Thyroid gland (tissue), 4 donors: ENCODE data around the gene ACACB. TPM values are rescaled to one million over a fixed set of nuclear protein-coding genes. Genes with fewer than 3 reads are reported as not detected.

Experiments used
- DNase-seq, 2 donors: peaks; one replicate each; pipeline ENCODE4 v3.0.0-alpha.2; 2019
- H3K27ac ChIP-seq, 3 donors: fragments of 200-600 bp; sonication (generic); 1 replicate in 2 of 3; 2 replicates in 1 of 3; pipeline ENCODE4 v1.5.1; 2016 to 2019; ENCODE audit warnings: mild to moderate bottlenecking in 1 of 3, moderate library complexity in 1 of 3
- H3K27me3 ChIP-seq: fragments of 200-600 bp; sonication (generic); one replicate; pipeline ENCODE4 v1.5.1; 2019
- H3K36me3 ChIP-seq, 2 donors: fragments of 200-600 bp; sonication (generic); one replicate each; pipeline ENCODE4 v1.5.1; 2016 to 2019
- H3K4me1 ChIP-seq, 2 donors: fragments of 200-600 bp; sonication (generic); one replicate each; pipeline ENCODE4 v1.5.1; 2017 to 2019
- H3K4me3 ChIP-seq, 3 donors: fragments of 200-600 bp; sonication (generic); replicated peaks in 1 of 3; 1 replicate in 2 of 3; 2 replicates in 1 of 3; pipeline ENCODE4 v1.5.1; 2016; ENCODE audit warnings: mild to moderate bottlenecking in 1 of 3
- H3K9me3 ChIP-seq: fragments of 200-600 bp; sonication (generic); one replicate; pipeline ENCODE4 v1.5.1; 2017
- POLR2A ChIP-seq, 2 donors: fragments of 450-650 bp; IDR thresholded peaks; one replicate each; pipeline ENCODE4 v1.6.1; 2017; ENCODE audit warnings: antibody characterized with exemption in 2 of 2, mild to moderate bottlenecking in 2 of 2, moderate library complexity in 1 of 2
- WGBS, 2 donors: methylation state at CpG; one replicate each; pipeline ENCODE4 v1.1.5; 2017; 5-methylcytosine and 5-hydroxymethylcytosine counted together
- intact Hi-C: fragments of 100-400 bp; cut with DNase I; formaldehyde crosslinking; loops from one replicate; pipeline ENCODE4 v1.15.1; 2023
- total RNA-seq, 4 donors: library from RNA; depleted of rRNA; stranded (reverse); fragments of >200 nt; gene quantifications; one replicate each; pipeline ENCODE4 v1.2.3, GENCODE V29; 2016
- TF ChIP-seq, protein P1 (sequence below), 6 experiments: fragments of 200-600 bp in 3 of 6; fragments of 450-650 bp in 3 of 6; sonication (generic) in 3 of 6; IDR thresholded peaks; one replicate each; pipeline ENCODE4 v1.5.1; 2016 to 2019; ENCODE audit warnings: antibody characterized with exemption in 6 of 6, mild to moderate bottlenecking in 2 of 6, inconsistent platforms in 1 of 6, moderate library complexity in 1 of 6

ACACB gene
- total RNA-seq, 4 donors from 2014 or later, result 115 to 178 (median 140) TPM

DNA sequence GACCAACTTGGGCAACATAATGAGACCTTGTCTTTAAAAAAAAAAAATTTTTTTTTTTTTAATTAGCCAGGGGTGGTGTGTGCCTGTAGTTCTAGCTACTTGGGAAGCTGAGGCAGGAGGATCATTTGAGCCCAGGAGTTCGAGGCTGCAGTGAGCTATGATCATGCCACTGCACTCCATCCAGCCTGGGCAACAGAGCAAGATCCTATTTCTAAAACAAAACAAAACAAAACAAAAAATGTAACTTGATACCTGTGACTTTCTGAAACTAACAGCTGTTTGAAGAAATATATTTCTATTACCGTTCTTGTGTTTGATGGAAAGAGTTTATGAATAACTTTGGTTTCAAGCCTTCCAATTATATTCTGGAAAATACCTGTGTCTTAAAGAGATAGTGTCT, 1.7 kb upstream of the ACACB start:
- H3K27me3 ChIP-seq, result no peaks in the 10 kb centered on the region
- peaks cover 66 to 87% of the 10 kb centered on the region in 2 donors for H3K4me1 ChIP-seq
- TF ChIP-seq, protein P1, sequence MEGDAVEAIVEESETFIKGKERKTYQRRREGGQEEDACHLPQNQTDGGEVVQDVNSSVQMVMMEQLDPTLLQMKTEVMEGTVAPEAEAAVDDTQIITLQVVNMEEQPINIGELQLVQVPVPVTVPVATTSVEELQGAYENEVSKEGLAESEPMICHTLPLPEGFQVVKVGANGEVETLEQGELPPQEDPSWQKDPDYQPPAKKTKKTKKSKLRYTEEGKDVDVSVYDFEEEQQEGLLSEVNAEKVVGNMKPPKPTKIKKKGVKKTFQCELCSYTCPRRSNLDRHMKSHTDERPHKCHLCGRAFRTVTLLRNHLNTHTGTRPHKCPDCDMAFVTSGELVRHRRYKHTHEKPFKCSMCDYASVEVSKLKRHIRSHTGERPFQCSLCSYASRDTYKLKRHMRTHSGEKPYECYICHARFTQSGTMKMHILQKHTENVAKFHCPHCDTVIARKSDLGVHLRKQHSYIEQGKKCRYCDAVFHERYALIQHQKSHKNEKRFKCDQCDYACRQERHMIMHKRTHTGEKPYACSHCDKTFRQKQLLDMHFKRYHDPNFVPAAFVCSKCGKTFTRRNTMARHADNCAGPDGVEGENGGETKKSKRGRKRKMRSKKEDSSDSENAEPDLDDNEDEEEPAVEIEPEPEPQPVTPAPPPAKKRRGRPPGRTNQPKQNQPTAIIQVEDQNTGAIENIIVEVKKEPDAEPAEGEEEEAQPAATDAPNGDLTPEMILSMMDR (IDR thresholded peaks at IDR 0.05), result no peak
- TF ChIP-seq POLR2A (IDR thresholded peaks at IDR 0.05), result no peak
- intact Hi-C loops, result no loop called here
- 57 to 62% methylated on average over 2 of the region's 2 CpGs for WGBS, 2 donors
- no peaks in the 10 kb centered on the region for H3K9me3 ChIP-seq
- H3K27ac ChIP-seq, result peak overlapping the region; percentile 88 to 98 (median 97)
- no peak for DNase-seq
- H3K36me3 ChIP-seq, result no peaks in the 10 kb centered on the region
- no peak overlapping the region for H3K4me3 ChIP-seq

DNA sequence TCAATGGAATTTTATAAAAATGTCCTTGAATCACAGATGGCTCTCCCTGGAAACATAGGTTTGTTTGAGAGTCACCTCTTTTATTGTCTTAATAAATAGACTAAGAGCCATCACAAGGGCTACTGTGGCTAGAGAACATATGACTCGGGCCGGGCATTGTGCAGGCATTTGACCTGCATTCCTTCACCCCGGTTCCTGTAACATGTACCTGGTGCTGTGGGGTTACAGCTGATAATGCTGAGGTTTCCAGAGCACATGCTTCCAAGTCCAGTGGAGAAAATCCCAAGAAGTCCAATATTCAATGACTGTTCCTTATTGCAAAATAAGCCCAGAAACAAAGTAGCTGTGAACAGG, 1.0 kb upstream of the ACACB start:
- Histone ChIP-seq H3K36me3 (no peaks in the 10 kb centered on the region), H3K27me3 (no peaks in the 10 kb centered on the region), H3K9me3 (no peaks in the 10 kb centered on the region), H3K27ac (peak overlapping the region; percentile 88 to 98 (median 97)), H3K4me1 (peaks cover 60 to 87% of the 10 kb centered on the region in 2 donors), H3K4me3 (no peak overlapping the region)
- TF ChIP-seq POLR2A (IDR thresholded peaks at IDR 0.05), result no peak
- TF ChIP-seq, protein P1 (IDR thresholded peaks at IDR 0.05), result no peak
- intact Hi-C loops, result no loop called here
- DNase-seq, result no peak
- 48 to 58% methylated on average over 3 of the region's 3 CpGs for WGBS, 2 donors

DNA sequence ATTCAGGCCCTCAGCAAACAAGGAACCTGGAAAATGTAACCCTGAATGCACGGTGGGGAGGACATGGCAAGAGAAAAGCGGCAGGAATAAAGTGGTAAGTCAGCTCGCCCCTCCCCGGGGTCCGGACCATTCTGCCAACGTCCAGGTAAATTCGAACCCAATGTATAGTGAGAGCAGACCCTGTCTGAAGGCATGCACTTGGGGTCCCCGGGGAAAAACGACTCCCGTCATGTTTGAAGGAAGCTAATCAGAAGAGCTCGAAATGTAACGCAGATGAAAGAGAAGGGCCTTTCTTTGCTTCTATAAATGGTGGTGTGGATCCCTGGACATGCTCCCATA, 193 bp downstream of the ACACB start:
- Histone ChIP-seq H3K27ac (peak overlapping the region; percentile 88 to 98 (median 97)), H3K36me3 (no peaks in the 10 kb centered on the region), H3K4me1 (peaks cover 57 to 85% of the 10 kb centered on the region in 2 donors), H3K9me3 (no peaks in the 10 kb centered on the region), H3K27me3 (no peaks in the 10 kb centered on the region), H3K4me3 (no peak overlapping the region)
- DNase-seq, result no peak
- intact Hi-C loops, result no loop called here
- TF ChIP-seq POLR2A (IDR thresholded peaks at IDR 0.05), result no peak
- TF ChIP-seq, protein P1 (IDR thresholded peaks at IDR 0.05), result no peak
- 59 to 62% methylated on average over 12 of the region's 12 CpGs for WGBS, 2 donors

DNA sequence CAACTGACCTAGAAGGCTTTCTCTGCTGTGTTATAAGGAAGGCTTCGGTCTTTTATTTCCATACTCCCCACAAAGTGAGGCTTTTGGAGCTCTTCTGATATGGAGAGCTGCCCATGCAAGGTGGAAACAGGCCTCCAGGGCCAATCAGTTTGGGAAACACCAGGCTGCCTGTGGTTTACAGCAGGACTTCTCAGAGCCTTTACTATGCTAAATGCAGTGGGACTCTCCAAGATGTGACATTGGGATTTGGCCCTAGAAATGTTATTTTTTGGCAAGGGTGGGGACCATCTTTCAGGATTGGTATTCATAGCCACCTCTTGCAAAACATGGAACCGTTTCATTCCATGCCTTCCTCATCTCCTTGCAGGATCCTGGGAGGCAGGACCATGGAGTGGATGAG, 3.7 kb downstream of the ACACB start:
- Histone ChIP-seq H3K27me3 (no peaks in the 10 kb centered on the region), H3K4me1 (peaks cover 30 to 67% of the 10 kb centered on the region in 2 donors), H3K27ac (peak overlapping the region in 1 of 3 donors; percentile 98), H3K36me3 (no peaks in the 10 kb centered on the region), H3K4me3 (no peak overlapping the region), H3K9me3 (no peaks in the 10 kb centered on the region)
- TF ChIP-seq, protein P1 (IDR thresholded peaks at IDR 0.05), result no peak
- no peak for TF ChIP-seq POLR2A (IDR thresholded peaks at IDR 0.05)
- intact Hi-C loops, result no loop called here
- no peak for DNase-seq
- 55 to 78% methylated on average over 2 of the region's 2 CpGs for WGBS, 2 donors

DNA sequence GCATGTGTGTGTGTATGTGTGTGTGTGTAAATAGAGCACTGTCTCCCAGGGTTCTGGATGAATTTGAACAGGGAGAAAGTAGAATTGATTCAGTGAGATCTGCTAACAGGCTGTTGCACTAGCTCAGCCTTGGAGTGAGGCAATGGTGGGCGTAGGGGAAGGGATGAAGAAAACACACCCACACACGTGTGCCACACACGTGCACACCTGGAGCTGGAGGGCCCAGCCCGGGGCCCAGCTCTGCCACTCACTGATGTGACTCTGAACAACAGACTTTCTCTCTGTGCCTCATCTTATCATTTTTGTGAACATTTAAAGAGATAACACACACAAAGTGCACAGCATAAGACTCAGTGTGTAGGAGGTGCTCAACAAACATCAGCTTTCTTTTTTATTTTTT, 4.2 kb downstream of the ACACB start:
- Histone ChIP-seq H3K4me1 (peaks cover 26 to 62% of the 10 kb centered on the region in 2 donors), H3K27ac (no peak overlapping the region), H3K36me3 (no peaks in the 10 kb centered on the region), H3K4me3 (no peak overlapping the region), H3K9me3 (no peaks in the 10 kb centered on the region), H3K27me3 (no peaks in the 10 kb centered on the region)
- TF ChIP-seq POLR2A (IDR thresholded peaks at IDR 0.05), result no peak
- TF ChIP-seq, protein P1 (IDR thresholded peaks at IDR 0.05), result no peak
- DNase-seq, result no peak
- WGBS, 2 donors, result 72 to 83% methylated on average over 4 of the region's 4 CpGs
- intact Hi-C loops, result no loop called here
